GM18873 (cell line): ENCODE results near the gene DIPK1A.
"Not testable (repeated sequence)": the region's sequence is repeated elsewhere in the genome, so short reads cannot be mapped to it uniquely, and the experiment has no call there.

Experiments
- ATAC-seq: cut with Tn5 transposase; IDR thresholded peaks from one replicate; pipeline ENCODE4 v1.9.1; 2021; ENCODE audit warnings: mild to moderate bottlenecking, moderate library complexity, moderate number of reproducible peaks; ENCODE audit not compliant: unreplicated experiment, low FRiP score

The DIPK1A gene

GRCh38 chr1:92922356-92923035, 38.8 kb downstream of the DIPK1A start:
- ATAC-seq, result no peak

- no peak for ATAC-seq
Measured at GRCh38 chr1:92921031-92922023, 39.9 kb downstream of the DIPK1A start.

GRCh38 chr1:92916899-92917298, 44.4 kb downstream of the DIPK1A start:
- ATAC-seq, result no peak

- ATAC-seq, result no peak
Measured at GRCh38 chr1:92915547-92915946, 45.7 kb downstream of the DIPK1A start.

GRCh38 chr1:92913093-92913819, 48.0 kb downstream of the DIPK1A start:
- no peak for ATAC-seq

- ATAC-seq, result no peak
Measured at GRCh38 chr1:92910081-92910480, 51.2 kb downstream of the DIPK1A start.

GRCh38 chr1:92909321-92909720, 51.9 kb downstream of the DIPK1A start:
- no peak for ATAC-seq

GRCh38 chr1:92907949-92908684, 53.1 kb downstream of the DIPK1A start:
- ATAC-seq, result no peak

- ATAC-seq, result no peak
Measured at GRCh38 chr1:92903765-92904164, 57.5 kb downstream of the DIPK1A start.

GRCh38 chr1:92902406-92902744, 58.9 kb downstream of the DIPK1A start:
- no peak for ATAC-seq

- ATAC-seq, result no peak
Measured at GRCh38 chr1:92901699-92902405, 59.4 kb downstream of the DIPK1A start.

- no peak for ATAC-seq
Measured at GRCh38 chr1:92901126-92901525, 60.1 kb downstream of the DIPK1A start.

GRCh38 chr1:92900539-92900938, 60.7 kb downstream of the DIPK1A start:
- ATAC-seq, result no peak

GRCh38 chr1:92899780-92900179, 61.5 kb downstream of the DIPK1A start:
- ATAC-seq, result no peak

GRCh38 chr1:92898053-92898452, 63.2 kb downstream of the DIPK1A start:
- ATAC-seq, result not testable (repeated sequence)

GRCh38 chr1:92887465-92887864, 73.8 kb downstream of the DIPK1A start:
- ATAC-seq, result no peak

- no peak for ATAC-seq
Measured at GRCh38 chr1:92886886-92887419, 74.3 kb downstream of the DIPK1A start.

- ATAC-seq, result no peak
Measured at GRCh38 chr1:92884195-92884594, 77.1 kb downstream of the DIPK1A start.

- ATAC-seq, result no peak
Measured at GRCh38 chr1:92883297-92883696, 78.0 kb downstream of the DIPK1A start.
